ENCODE results near the gene SUPT7L.

GRCh38 chr2:27615316-27615715, 48.1 kb downstream of the SUPT7L start:
- TF ChIP-seq CTCF (IDR thresholded peaks at IDR 0.05) (no peak), POLR2AphosphoS5 (IDR thresholded peaks at IDR 0.05; ENCODE audit: low read depth, low read length) (no peak), REST (IDR thresholded peaks at IDR 0.05; ENCODE audit: insufficient read depth in 1 of 2, low read depth in 2 of 2, low read length in 1 of 2) (no peak), SIN3A (IDR thresholded peaks at IDR 0.05; ENCODE audit: borderline replicate concordance, insufficient read depth, low read depth, low read length) (no peak)

Measured in Panc1 (cell line).